Measurements from ENCODE around the gene TFAP2E.

DNA sequence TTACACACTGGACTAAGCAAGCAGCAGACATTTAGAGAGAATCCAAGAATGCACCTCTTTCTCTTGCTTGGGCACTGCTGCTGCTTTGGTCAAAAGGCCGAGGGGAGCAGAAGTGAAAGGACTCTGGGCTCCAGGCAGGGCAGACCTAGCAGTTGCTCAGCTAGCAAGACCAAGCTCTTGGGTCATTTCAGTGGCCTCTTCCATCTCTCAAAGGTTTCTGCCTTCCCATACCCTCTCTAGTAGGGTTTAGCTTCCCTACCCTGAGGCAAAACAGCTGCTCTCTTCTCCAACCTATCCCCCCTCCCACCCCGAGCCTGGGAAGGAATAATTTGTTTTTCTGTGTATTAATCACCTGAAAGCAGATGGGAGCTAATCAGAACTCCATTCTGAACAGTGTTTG lies 25.8 kb downstream of the TFAP2E start:
- TF ChIP-seq, protein P1, sequence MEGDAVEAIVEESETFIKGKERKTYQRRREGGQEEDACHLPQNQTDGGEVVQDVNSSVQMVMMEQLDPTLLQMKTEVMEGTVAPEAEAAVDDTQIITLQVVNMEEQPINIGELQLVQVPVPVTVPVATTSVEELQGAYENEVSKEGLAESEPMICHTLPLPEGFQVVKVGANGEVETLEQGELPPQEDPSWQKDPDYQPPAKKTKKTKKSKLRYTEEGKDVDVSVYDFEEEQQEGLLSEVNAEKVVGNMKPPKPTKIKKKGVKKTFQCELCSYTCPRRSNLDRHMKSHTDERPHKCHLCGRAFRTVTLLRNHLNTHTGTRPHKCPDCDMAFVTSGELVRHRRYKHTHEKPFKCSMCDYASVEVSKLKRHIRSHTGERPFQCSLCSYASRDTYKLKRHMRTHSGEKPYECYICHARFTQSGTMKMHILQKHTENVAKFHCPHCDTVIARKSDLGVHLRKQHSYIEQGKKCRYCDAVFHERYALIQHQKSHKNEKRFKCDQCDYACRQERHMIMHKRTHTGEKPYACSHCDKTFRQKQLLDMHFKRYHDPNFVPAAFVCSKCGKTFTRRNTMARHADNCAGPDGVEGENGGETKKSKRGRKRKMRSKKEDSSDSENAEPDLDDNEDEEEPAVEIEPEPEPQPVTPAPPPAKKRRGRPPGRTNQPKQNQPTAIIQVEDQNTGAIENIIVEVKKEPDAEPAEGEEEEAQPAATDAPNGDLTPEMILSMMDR (IDR thresholded peaks at IDR 0.05): no peak
- TF ChIP-seq POLR2A (IDR thresholded peaks at IDR 0.05) (no peak), POLR2AphosphoS5 (IDR thresholded peaks at IDR 0.05) (no peak)

Data from upper lobe of left lung (tissue), 4 donors.